Loucy (cell line): ENCODE results near the gene SAMD9.

Source experiments
- H2AFZ ChIP-seq: fragments of 200-600 bp; sonication (generic); 2 replicates; pipeline ENCODE4 v1.6.0; 2016; ENCODE audit warnings: antibody characterized with exemption, mild to moderate bottlenecking, low read length, moderate library complexity
- H3F3A ChIP-seq: fragments of 200-600 bp; 2 replicates; pipeline ENCODE4 v1.6.0; 2016; ENCODE audit warnings: antibody characterized with exemption, low read depth, mild to moderate bottlenecking
- H3K27me3 ChIP-seq: fragments of 200-600 bp; sonication (generic); 2 replicates; pipeline ENCODE4 v1.6.1; 2014; ENCODE audit warnings: low read length, mild to moderate bottlenecking; ENCODE audit not compliant: insufficient read depth, poor library complexity, severe bottlenecking
- H3K36me3 ChIP-seq: fragments of 200-600 bp; sonication (generic); 2 replicates; pipeline ENCODE4 v1.6.1; 2016; ENCODE audit warnings: low read length; ENCODE audit not compliant: insufficient read depth
- H3K4me1 ChIP-seq: fragments of 200-600 bp; sonication (generic); 2 replicates; pipeline ENCODE4 v1.5.1; 2014; ENCODE audit warnings: low read length, mild to moderate bottlenecking; ENCODE audit not compliant: insufficient read depth, poor library complexity, severe bottlenecking
- H3K4me2 ChIP-seq: fragments of 200-600 bp; sonication (generic); 2 replicates; pipeline ENCODE4 v1.6.0; 2014; ENCODE audit warnings: antibody characterized with exemption, low read length, low read depth, mild to moderate bottlenecking; ENCODE audit not compliant: poor library complexity, severe bottlenecking
- H3K4me3 ChIP-seq: fragments of 200-600 bp; sonication (generic); 2 replicates; pipeline ENCODE4 v1.5.1; 2014; ENCODE audit warnings: low read length, mild to moderate bottlenecking, mixed read lengths; ENCODE audit not compliant: poor library complexity, severe bottlenecking
- H3K79me2 ChIP-seq: fragments of 200-600 bp; sonication (generic); 2 replicates; pipeline ENCODE4 v1.6.1; 2014; ENCODE audit warnings: low read length; ENCODE audit not compliant: insufficient read depth
- H3K9ac ChIP-seq: fragments of 200-600 bp; sonication (generic); 2 replicates; pipeline ENCODE4 v1.6.0; 2014; ENCODE audit warnings: mild to moderate bottlenecking, low read depth, low read length, moderate library complexity; ENCODE audit not compliant: poor library complexity, severe bottlenecking
- H3K9me2 ChIP-seq: fragments of 200-600 bp; sonication (generic); replicated peaks from 2 replicates; pipeline ENCODE4 v1.6.1; 2016; ENCODE audit warnings: low read depth, low read length, mixed read lengths
- H3K9me3 ChIP-seq: fragments of 200-600 bp; sonication (generic); 2 replicates; pipeline ENCODE4 v1.6.1; 2014; ENCODE audit warnings: mild to moderate bottlenecking, antibody characterized with exemption, low read length, low read depth; ENCODE audit not compliant: insufficient read depth
- H4K20me1 ChIP-seq: fragments of 200-600 bp; sonication (generic); 2 replicates; pipeline ENCODE4 v1.6.0; 2014; ENCODE audit warnings: antibody characterized with exemption, low read length, mild to moderate bottlenecking; ENCODE audit not compliant: insufficient read depth, poor library complexity, severe bottlenecking
- EZH2phosphoT487 ChIP-seq: fragments of 200-600 bp; IDR thresholded peaks from 2 replicates; pipeline ENCODE4 v1.6.1; 2018; ENCODE audit warnings: antibody characterized with exemption, mild to moderate bottlenecking, moderate library complexity, borderline replicate concordance
- TF ChIP-seq, protein P1 (sequence below): fragments of 200-600 bp; sonication (generic); conservative IDR thresholded peaks from 2 replicates; pipeline ENCODE4 v1.5.1; 2014; ENCODE audit warnings: mild to moderate bottlenecking, antibody characterized with exemption, low read length

Gene SAMD9

GRCh38 chr7:93148144-93148543, 30.4 kb upstream of the SAMD9 start, which contains the start of gene SAMD9L:
Gene SAMD9L (minus strand): TSS chr7:93148385. CDS start chr7:93135971, 12,414 bp downstream.
- Histone ChIP-seq H3K4me1 (peaks cover 27% of the 10 kb centered on the region), H3K9me3 (no peaks in the 10 kb centered on the region), H3K4me2 (peak within 1 kb of the TSS; percentile 96), H4K20me1 (no peaks in the 10 kb centered on the region), H3K9me2 (no peaks in the 10 kb centered on the region), H3K27me3 (no peaks in the 10 kb centered on the region), H3F3A (no peaks in the 10 kb centered on the region), H2AFZ (peak within 1 kb of the TSS; percentile 97), H3K4me3 (peak within 1 kb of the TSS; percentile 86), H3K79me2 (no peaks in the 10 kb centered on the region), H3K36me3 (no peaks in the 10 kb centered on the region), H3K9ac (peak within 1 kb of the TSS; percentile 66)
- no peak for TF ChIP-seq EZH2phosphoT487
- TF ChIP-seq, protein P1, sequence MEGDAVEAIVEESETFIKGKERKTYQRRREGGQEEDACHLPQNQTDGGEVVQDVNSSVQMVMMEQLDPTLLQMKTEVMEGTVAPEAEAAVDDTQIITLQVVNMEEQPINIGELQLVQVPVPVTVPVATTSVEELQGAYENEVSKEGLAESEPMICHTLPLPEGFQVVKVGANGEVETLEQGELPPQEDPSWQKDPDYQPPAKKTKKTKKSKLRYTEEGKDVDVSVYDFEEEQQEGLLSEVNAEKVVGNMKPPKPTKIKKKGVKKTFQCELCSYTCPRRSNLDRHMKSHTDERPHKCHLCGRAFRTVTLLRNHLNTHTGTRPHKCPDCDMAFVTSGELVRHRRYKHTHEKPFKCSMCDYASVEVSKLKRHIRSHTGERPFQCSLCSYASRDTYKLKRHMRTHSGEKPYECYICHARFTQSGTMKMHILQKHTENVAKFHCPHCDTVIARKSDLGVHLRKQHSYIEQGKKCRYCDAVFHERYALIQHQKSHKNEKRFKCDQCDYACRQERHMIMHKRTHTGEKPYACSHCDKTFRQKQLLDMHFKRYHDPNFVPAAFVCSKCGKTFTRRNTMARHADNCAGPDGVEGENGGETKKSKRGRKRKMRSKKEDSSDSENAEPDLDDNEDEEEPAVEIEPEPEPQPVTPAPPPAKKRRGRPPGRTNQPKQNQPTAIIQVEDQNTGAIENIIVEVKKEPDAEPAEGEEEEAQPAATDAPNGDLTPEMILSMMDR = no peak

DNA sequence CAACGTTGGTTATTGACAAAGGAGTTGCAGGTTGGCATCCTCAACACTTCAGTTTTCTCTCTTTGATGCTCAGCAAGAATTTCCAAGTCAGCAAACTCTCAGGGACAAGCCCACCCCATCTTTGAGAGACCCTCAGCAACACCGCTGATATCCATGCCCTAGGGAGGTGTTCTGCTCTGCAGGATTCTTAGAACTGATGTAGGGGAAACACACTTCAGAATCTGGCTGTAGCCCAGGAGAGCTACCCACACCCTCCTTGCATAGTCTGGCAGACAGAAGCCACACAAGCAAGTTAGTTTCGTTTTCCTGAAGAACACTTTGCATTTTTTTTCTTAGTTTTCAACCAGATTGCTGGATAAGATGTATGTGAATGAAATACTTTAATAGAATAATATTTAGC, 29.6 kb upstream of the SAMD9 start:
- Histone ChIP-seq H3F3A (no peaks in the 10 kb centered on the region), H3K4me2 (peak overlapping the region; percentile 96), H3K27me3 (no peaks in the 10 kb centered on the region), H2AFZ (peak overlapping the region; percentile 97), H3K4me1 (peaks cover 27% of the 10 kb centered on the region), H4K20me1 (no peaks in the 10 kb centered on the region), H3K9me3 (no peaks in the 10 kb centered on the region), H3K36me3 (no peaks in the 10 kb centered on the region), H3K4me3 (peak overlapping the region; percentile 86), H3K9me2 (no peaks in the 10 kb centered on the region), H3K79me2 (no peaks in the 10 kb centered on the region), H3K9ac (peak overlapping the region; percentile 66)
- TF ChIP-seq, protein P1 = no peak
- TF ChIP-seq EZH2phosphoT487 = no peak

DNA sequence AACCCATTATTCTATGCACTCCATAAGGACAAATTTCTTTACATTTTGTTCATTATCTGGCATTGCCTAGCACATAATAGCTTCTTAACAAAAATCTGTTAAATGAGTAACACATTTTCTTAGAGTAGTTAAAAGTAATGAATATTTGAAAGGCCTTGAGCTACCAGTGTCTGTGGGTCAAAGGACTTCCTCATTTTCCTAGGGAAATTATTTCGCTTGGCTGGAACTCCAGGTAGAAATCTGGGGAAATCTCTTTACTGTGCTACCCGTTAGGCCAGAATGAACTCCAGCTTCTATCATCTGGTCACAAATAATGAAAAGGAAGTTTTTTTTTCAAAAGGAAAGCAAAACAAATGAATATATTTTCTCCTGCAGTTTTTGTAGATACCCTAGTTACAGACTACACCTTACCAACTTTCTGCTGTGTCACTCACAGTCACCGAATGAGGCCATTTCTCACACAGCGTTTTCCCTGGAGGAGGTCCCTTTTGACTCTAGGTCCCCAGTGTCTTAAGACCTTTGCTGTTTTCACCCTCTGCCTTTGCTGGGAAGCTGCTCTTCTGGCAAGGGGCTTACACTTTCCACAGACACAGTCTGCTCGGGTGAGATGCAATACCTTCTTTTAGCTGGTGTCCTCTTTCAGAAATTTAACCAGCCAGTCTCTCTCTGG, 28.8 kb upstream of the SAMD9 start:
- Histone ChIP-seq H2AFZ (peak overlapping the region; percentile 97), H3K4me3 (peak overlapping the region; percentile 86), H3K79me2 (no peaks in the 10 kb centered on the region), H3K9me3 (no peaks in the 10 kb centered on the region), H4K20me1 (no peaks in the 10 kb centered on the region), H3K36me3 (no peaks in the 10 kb centered on the region), H3K4me2 (peak overlapping the region; percentile 96), H3F3A (no peaks in the 10 kb centered on the region), H3K9ac (peak overlapping the region; percentile 66), H3K4me1 (peaks cover 27% of the 10 kb centered on the region), H3K9me2 (no peaks in the 10 kb centered on the region), H3K27me3 (no peaks in the 10 kb centered on the region)
- TF ChIP-seq, protein P1 = no peak
- TF ChIP-seq EZH2phosphoT487 = no peak
